Measurements from ENCODE around the gene ZNF362. TPM values are rescaled to one million over a fixed set of nuclear protein-coding genes. Genes with fewer than 3 reads are reported as not detected.
"Not testable (repeated sequence)": the region's sequence is repeated elsewhere in the genome, so short reads cannot be mapped to it uniquely, and the experiment has no call there.

ZNF362 gene
- total RNA-seq, 2 donors from 2014 or later = 8.9 to 9.8 TPM

- Histone ChIP-seq H3K36me3 (no peaks in the 10 kb centered on the region), H3K27me3 (no peaks in the 10 kb centered on the region), H3K9ac (ENCODE audit: low read depth in 2 of 2, low read length in 2 of 2) (no peak overlapping the region), H3K9me3 (no peaks in the 10 kb centered on the region), H3K27ac (no peak overlapping the region), H3K4me3 (no peak overlapping the region), H3K4me1 (no peaks in the 10 kb centered on the region)
- TF ChIP-seq CTCF (IDR thresholded peaks at IDR 0.05) = no peak
- intact Hi-C loops (cut with DNase I) = no loop called here
- DNase-seq = no peak
Measured at GRCh38 chr1:33284049-33284448, 27.8 kb downstream of the ZNF362 start.

- Histone ChIP-seq H3K4me1 (no peaks in the 10 kb centered on the region), H3K27ac (no peak overlapping the region), H3K9me3 (no peaks in the 10 kb centered on the region), H3K9ac (ENCODE audit: low read depth in 2 of 2, low read length in 2 of 2) (no peak overlapping the region), H3K4me3 (no peak overlapping the region), H3K36me3 (no peaks in the 10 kb centered on the region), H3K27me3 (no peaks in the 10 kb centered on the region)
- TF ChIP-seq CTCF (IDR thresholded peaks at IDR 0.05) = no peak
- no peak for DNase-seq
- intact Hi-C loops (cut with DNase I) = no loop called here
Measured at GRCh38 chr1:33286451-33287185, 30.3 kb downstream of the ZNF362 start.

GRCh38 chr1:33287317-33287716, 31.0 kb downstream of the ZNF362 start:
- H3K9ac ChIP-seq (ENCODE audit: low read depth in 2 of 2, low read length in 2 of 2) = no peak overlapping the region
- intact Hi-C loops (cut with DNase I) = no loop called here
- H3K4me1 ChIP-seq = no peaks in the 10 kb centered on the region
- DNase-seq = no peak
- H3K4me3 ChIP-seq = no peak overlapping the region
- H3K9me3 ChIP-seq = no peaks in the 10 kb centered on the region
- no peak overlapping the region for H3K27ac ChIP-seq
- no peak for TF ChIP-seq CTCF (IDR thresholded peaks at IDR 0.05)
- H3K27me3 ChIP-seq = no peaks in the 10 kb centered on the region
- no peaks in the 10 kb centered on the region for H3K36me3 ChIP-seq

GRCh38 chr1:33288976-33289857, 32.9 kb downstream of the ZNF362 start:
- no peaks in the 10 kb centered on the region for H3K27me3 ChIP-seq
- H3K36me3 ChIP-seq = no peaks in the 10 kb centered on the region
- no peak overlapping the region for H3K9ac ChIP-seq (ENCODE audit: low read depth in 2 of 2, low read length in 2 of 2)
- intact Hi-C loops (cut with DNase I) = no loop called here
- H3K4me1 ChIP-seq = no peaks in the 10 kb centered on the region
- no peak overlapping the region for H3K4me3 ChIP-seq
- no peak for DNase-seq
- TF ChIP-seq CTCF (IDR thresholded peaks at IDR 0.05) = no peak
- H3K27ac ChIP-seq = no peak overlapping the region
- no peaks in the 10 kb centered on the region for H3K9me3 ChIP-seq

GRCh38 chr1:33289858-33290154, 33.5 kb downstream of the ZNF362 start:
- Histone ChIP-seq H3K9me3 (no peaks in the 10 kb centered on the region), H3K27ac (no peak overlapping the region), H3K4me1 (no peaks in the 10 kb centered on the region), H3K9ac (ENCODE audit: low read depth in 2 of 2, low read length in 2 of 2) (no peak overlapping the region), H3K27me3 (no peaks in the 10 kb centered on the region), H3K4me3 (no peak overlapping the region), H3K36me3 (no peaks in the 10 kb centered on the region)
- intact Hi-C loops (cut with DNase I) = loop anchor here (10.0 kb wide), 1 partner anchor 325 kb away; no protein-coding TSS in a partner anchor
- DNase-seq = no peak
- TF ChIP-seq CTCF (IDR thresholded peaks at IDR 0.05) = no peak

DNA sequence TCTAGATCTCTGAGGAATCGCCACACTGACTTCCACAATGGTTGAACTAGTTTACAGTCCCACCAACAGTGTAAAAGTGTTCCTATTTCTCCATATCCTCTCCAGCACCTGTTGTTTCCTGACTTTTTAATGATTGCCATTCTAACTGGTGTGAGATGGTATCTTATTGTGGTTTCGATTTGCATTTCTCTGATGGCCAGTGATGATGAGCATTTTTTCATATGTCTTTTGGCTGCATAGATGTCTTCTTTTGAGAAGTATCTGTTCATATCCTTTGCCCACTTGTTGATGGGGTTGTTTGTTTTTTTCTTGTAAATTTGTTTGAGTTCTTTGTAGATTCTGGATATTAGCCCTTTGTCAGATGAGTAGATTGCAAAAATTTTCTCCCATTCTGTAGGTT, 34.3 kb downstream of the ZNF362 start:
- DNase-seq; H3K4me1 ChIP-seq; H3K4me3 ChIP-seq; H3K36me3 ChIP-seq; H3K9ac ChIP-seq (ENCODE audit: low read depth in 2 of 2, low read length in 2 of 2); H3K9me3 ChIP-seq; H3K27ac ChIP-seq; H3K27me3 ChIP-seq: not testable (repeated sequence)
- intact Hi-C loops (cut with DNase I) = loop anchor here (10.0 kb wide), 1 partner anchor 324 kb away; no protein-coding TSS in a partner anchor

All from colonic mucosa (tissue), 4 donors.